ENCODE data around the gene LIN52. TPM values are rescaled to one million over a fixed set of nuclear protein-coding genes. Genes with fewer than 3 reads are reported as not detected.
A peak's percentile ranks its signal among the peaks of the same experiment; 100 is the strongest.

Gene LIN52
- total and polyA plus RNA-seq, 2 donors (not counting 3 experiments of a cell fraction or from before 2014, with no cell fraction given), result 6.6 to 9.7 TPM

DNA sequence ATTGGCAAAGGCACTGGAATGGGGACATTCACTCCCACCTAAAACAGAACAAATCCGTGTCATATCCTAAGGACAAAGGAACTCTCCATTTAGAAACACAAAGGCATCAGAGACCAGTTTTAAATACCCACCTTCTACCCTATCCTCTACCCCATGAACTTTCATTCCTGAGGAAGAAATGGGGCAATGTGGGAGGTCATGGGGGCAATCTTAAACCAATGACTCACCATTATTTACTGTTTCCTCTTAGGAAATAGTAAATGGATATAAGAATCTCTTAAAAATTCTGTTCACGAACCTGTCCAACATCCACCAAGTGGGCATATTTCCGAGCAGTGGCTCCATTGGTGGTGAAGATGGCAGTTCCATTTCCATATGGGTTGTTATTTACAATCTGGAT, 19.9 kb upstream of the LIN52 start:
- dilution Hi-C loops (cut with MboI; ENCODE audit: extremely low pct_ligation_motif_present, low sequenced_read_pairs), result no loop called here
- ChIA-PET CTCF (interaction anchor here (0.6 to 0.9 kb wide), 3 partner anchors 13 to 752 kb away, joined by 3 read pairs; no protein-coding TSS in a partner anchor), POLR2A (no interaction called here)
- Histone ChIP-seq H3K4me3 (replicated peaks in 1 of 3; ENCODE audit: insufficient read depth in 1 of 3, low read depth in 1 of 3, low read length in 3 of 3) (peak overlapping the region in 1 of 3 experiments; percentile 8), H3K9me1 (replicated peaks; ENCODE audit: control insufficient read depth, extremely low read depth, insufficient read depth, low read length) (no peaks in the 10 kb centered on the region), H3K9ac (replicated peaks; ENCODE audit: extremely low read depth, insufficient read depth, low read length) (no peak overlapping the region), H3K36me3 (ENCODE audit: control insufficient read depth in 2 of 2, extremely low read depth in 1 of 2, insufficient read depth in 2 of 2, low read length in 2 of 2) (no peaks in the 10 kb centered on the region), H3K9me3 (replicated peaks; ENCODE audit: control insufficient read depth, insufficient read depth, low read length) (no peaks in the 10 kb centered on the region), H3K79me2 (ENCODE audit: control insufficient read depth, insufficient read depth, low read length) (no peaks in the 10 kb centered on the region), H3K27ac (ENCODE audit: insufficient read depth, low read depth, low read length) (peak overlapping the region; percentile 21), H3K27me3 (ENCODE audit: control insufficient read depth in 2 of 2, insufficient read depth in 2 of 2, low read length in 2 of 2) (no peaks in the 10 kb centered on the region), H3K4me2 (ENCODE audit: insufficient read depth, low read length) (peak overlapping the region; percentile 70), H4K20me1 (replicated peaks; ENCODE audit: control insufficient read depth, extremely low read depth, insufficient read depth, low read length) (no peaks in the 10 kb centered on the region), H3K4me1 (ENCODE audit: control insufficient read depth, extremely low read depth, insufficient read depth, low read length) (peaks cover 30% of the 10 kb centered on the region), H2AFZ (ENCODE audit: low read depth, low read length) (no peak overlapping the region)
- FAIRE-seq (peak; percentile 37), DNase-seq (ENCODE audit: low read depth, low spot score) (peak; percentile 57)
- BruUV-seq (replicated peaks), result no TSS peak
- TF ChIP-seq, protein P1, sequence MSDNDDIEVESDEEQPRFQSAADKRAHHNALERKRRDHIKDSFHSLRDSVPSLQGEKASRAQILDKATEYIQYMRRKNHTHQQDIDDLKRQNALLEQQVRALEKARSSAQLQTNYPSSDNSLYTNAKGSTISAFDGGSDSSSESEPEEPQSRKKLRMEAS (IDR thresholded peaks at IDR 0.05; ENCODE audit: insufficient read depth, insufficient read length), result no peak
- TF ChIP-seq, protein P2, sequence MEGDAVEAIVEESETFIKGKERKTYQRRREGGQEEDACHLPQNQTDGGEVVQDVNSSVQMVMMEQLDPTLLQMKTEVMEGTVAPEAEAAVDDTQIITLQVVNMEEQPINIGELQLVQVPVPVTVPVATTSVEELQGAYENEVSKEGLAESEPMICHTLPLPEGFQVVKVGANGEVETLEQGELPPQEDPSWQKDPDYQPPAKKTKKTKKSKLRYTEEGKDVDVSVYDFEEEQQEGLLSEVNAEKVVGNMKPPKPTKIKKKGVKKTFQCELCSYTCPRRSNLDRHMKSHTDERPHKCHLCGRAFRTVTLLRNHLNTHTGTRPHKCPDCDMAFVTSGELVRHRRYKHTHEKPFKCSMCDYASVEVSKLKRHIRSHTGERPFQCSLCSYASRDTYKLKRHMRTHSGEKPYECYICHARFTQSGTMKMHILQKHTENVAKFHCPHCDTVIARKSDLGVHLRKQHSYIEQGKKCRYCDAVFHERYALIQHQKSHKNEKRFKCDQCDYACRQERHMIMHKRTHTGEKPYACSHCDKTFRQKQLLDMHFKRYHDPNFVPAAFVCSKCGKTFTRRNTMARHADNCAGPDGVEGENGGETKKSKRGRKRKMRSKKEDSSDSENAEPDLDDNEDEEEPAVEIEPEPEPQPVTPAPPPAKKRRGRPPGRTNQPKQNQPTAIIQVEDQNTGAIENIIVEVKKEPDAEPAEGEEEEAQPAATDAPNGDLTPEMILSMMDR (IDR thresholded peaks at IDR 0.05; ENCODE audit: extremely low read depth in 1 of 2, insufficient read depth in 1 of 2, low read depth in 1 of 2, low read length in 2 of 2), result no peak
- peak; percentile 50 for TF ChIP-seq JUN (IDR thresholded peaks at IDR 0.05; ENCODE audit: borderline replicate concordance, insufficient read depth, insufficient read length, low read depth)
- intact Hi-C loops (cut with micrococcal nuclease), result no loop called here

Data from endothelial cell of umbilical vein (primary cell).